Measurements from ENCODE around the gene PECR.
"Not testable (repeated sequence)": the region's sequence is repeated elsewhere in the genome, so short reads cannot be mapped to it uniquely, and the experiment has no call there.

The PECR gene

DNA sequence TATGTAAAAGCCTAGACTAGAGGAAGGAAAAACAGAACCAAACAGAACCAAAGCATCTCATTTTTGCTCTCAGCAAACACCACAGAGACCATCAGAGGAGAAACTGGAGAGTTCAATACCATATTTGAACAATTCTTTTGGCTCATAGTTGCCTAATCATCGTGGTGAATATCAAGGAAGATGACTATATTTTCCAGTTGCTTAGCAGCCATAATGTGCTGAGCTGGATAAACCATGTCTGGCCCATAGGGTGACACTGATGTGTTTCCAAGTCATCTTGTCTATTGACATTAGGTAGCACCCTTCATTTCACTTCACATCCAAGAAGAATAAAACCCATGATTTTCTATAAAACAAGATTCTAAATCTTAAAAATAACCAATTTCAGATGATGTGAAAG lies 21.6 kb upstream of the PECR start:
- no peak for DNase-seq

- no peak for DNase-seq
Measured at GRCh38 chr2:216101109-216101508, 19.5 kb upstream of the PECR start.

DNA sequence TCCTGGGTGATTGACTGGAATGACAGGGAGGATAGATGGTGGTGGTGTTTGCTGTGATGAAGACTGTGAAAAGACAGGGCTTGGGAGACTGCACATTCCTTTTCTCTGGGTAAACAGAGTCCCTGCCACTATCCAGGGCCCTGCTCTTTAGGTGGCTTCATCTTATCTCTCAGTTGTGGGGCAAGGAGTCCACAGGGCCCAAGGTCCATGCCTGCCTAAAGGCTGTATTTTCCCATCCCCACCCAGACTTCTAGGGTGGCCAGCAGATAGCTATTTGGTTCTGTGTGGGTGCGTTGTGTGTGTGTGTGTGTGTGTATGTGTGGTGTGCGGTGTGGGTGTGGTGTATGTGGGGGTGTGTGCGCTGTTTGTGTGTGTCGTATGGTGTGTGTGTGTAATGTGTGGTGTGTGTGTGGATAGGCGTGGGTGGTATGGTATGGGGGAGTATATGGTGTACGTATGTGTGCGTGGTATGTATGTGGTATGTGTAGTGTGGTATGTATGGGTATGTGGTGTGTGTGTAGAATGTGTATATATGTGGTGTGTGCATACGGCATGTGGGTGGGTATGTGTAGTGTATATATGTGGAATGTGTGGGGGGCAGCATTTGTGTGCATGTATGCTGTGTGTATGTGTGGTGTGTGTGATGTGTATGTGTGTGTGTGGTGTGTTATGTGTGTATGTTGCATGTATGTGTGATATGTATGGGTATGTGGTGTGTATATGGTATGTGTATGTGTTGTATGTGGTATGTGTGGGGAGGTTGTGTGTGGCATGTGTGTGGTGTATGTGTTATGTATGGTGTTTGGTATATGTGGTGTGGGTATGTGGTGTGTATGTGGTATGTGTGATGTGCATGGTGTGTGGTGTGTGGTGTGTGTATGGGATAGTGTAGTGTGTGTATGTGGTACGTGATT lies 17.1 kb upstream of the PECR start:
- no peak for DNase-seq

DNA sequence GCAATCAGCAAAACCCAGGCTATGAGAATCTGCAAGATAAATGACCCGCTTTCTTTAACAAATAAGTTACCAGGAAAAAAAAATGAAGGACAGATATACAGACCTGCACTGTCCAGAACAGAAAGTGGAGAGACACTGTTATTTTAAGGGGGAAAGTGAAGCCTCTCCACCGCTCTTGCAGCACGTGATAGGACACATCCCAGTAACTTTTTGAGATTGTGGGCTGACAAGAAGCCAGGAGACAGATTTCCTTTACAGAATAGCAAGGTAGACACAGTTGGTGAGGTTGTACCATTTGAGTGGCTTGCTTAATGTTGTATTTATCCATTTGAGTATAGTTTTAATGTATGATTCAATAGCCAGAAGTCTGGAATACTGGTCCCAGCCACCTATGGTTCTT lies 13.1 kb upstream of the PECR start:
- no peak for DNase-seq

DNA sequence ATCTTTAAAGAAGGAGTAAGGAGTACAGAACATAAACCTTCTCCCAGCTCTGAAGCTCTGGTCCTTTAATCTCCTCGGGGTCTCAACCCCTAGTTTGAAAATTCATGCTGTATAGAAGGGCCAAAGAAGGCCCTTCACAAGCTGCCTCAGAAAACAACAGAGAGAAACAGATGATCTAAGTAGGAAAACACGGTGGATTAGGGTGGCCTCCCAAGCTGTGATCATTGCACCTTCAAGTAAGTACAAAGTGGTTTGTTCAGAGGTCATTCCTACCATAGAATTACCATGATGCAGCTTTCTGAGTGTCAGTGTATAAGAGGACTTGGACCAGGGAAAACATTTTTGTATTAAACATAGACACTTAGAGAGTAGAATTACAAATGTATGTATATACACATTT lies 11.0 kb upstream of the PECR start:
- no peak for DNase-seq

DNA sequence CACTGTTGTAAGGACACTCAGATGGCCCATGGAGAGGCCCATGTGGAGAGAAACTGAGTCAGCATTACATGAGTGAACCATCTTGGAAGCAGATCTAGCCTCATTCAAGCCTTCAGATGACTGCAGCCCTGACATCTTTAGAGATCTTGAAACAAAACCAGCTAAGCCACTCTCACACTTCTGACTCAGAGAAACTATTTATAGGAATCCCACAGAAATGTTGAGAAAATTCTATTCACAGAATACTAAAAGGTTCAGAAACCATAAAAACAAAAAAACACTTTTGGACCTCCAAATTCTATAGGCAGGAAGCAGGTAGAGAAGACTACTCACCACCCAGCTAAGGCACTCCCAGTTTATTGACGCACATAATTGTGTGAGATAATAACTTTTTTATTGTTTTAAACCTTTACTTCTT lies 8.8 kb upstream of the PECR start:
- no peak for DNase-seq

DNA sequence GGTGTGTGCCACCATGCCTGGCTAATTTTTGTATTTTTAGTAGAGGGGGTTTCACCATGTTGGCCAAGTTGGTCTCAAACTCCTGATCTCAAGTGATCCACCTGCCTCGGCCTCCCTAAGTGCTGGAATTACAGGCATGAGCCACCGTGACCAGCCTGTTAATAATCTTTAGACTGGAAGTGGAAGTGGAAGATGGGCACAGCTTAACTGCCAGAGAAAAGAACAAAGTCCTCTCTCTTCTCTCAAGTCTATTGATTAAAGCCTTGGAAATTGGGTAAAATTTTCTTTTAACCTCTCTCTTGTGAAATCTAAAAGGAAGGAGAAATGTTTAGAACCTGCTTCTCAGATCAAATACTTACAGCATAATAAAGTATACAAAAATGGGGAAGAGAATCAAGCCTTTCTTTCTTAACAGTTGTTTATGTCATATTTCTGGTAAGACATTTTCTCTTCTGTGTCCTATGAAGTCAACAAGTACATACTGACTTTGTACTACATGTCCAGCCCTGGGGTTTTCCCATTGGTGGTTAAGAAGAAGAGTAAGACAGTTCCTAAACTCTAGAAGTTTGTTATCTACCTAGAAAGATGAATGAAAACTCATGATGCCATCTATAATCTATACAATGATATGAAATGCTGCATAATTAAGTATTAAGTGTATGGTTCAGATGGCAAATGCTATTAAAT lies 4.7 kb upstream of the PECR start:
- no peak for DNase-seq

DNA sequence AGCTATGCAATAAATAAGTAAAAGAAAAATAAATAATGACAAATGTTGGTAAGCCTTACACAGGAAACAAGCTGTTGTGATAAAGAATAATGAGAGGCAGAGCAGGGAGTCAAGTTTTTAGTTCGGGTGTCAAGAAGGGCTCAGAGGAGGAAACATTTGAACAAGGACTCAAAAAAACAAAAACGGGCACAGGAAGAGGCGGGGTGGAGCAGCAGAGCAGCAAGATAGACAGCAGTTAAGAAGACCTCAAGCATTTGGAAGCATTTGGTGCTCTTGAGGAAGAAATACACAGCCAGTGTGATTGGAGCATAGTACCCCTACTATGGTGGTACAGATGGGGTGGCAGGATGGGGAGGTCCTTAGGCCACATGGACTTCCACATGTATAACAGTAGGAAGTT lies 2.9 kb upstream of the PECR start:
- no peak for DNase-seq

DNA sequence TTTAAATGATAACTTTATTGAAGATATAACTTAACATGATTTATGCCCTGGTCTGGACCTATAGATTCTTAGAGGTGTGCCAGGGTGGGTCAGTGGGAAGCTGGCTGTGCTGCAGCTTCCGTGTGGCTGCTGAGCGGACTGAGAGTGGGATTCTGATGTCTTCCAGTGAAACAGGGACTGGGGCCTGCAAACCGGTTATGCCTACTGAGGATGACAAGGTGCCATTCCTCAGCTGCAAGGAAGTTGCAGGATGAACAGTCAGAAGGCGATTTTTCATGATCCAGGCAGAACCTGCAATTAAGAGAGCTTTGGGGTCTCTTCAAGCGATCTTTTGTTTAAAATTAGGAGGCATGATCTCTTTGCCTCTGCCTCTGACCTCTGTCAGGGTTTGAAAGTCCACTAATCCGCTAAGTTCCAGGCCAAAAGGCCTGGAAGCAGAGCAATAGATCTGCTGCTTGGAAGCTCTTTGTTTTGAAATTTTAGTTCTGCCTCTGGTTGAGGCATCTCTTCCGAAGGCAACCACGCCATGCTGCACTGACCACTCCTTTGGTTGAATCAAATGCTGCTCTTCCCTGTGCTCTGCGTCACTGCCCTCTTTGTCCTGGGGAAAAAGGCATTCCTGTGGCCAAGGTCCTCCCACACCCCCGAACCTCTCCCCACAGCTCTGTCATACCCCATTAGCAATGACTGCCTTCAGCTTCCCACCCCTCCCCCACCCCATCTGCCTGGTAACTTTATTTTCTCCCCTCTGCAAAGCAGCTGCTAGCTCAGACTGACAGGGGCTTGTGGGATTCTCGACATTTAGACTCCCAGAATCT lies 2.1 kb upstream of the PECR start:
- DNase-seq: no peak

- DNase-seq: no peak
Measured at GRCh38 chr2:216082805-216083204, 1.2 kb upstream of the PECR start.

- DNase-seq: no peak
Measured at GRCh38 chr2:216082117-216082711, 605 bp upstream of the PECR start.

- no peak for DNase-seq
Measured at GRCh38 chr2:216081012-216081411, 597 bp downstream of the PECR start.

DNA sequence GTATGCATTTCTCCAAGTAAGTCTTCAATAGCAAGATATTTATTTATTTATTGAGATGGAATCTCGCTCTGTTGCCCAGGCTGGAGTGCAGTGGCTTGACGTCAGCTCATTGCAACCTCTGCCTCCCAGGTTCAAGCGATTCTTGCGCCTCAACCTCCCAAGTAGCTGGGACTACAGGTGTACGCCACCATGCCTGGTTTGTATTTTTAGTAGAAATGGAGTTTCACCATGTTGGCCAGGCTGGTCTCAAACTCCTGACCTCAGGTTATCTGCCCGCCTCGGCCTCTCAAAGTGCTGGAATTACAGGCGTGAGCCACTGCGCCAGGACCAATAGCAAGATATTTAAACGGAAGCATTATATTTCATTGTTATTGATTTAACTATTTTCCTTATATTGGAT lies 1.6 kb downstream of the PECR start:
- DNase-seq: not testable (repeated sequence)

- no peak for DNase-seq
Measured at GRCh38 chr2:216078776-216079175, 2.8 kb downstream of the PECR start.

- DNase-seq: no peak
Measured at GRCh38 chr2:216075510-216076485, 5.8 kb downstream of the PECR start.

DNA sequence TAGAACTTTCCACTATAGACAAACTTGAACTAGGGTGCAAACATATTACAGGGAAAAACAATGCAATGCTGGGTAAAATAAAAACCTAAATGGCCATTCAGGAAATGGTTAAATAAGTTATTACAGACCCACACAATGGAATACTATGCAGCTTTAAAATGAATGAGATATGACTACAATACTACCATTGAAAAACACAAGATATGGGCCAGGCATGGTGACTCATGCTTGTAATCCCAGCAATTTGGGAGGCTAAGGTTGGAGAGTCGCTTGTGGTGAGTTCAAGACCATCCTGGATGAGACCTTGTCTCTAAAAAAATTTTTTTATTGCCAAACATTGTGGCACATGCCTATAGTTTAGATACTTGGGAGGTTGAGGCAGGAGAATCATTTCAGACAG lies 6.8 kb downstream of the PECR start:
- no peak for DNase-seq

GRCh38 chr2:216074380-216074779 lies 7.2 kb downstream of the PECR start:
- no peak for DNase-seq

DNA sequence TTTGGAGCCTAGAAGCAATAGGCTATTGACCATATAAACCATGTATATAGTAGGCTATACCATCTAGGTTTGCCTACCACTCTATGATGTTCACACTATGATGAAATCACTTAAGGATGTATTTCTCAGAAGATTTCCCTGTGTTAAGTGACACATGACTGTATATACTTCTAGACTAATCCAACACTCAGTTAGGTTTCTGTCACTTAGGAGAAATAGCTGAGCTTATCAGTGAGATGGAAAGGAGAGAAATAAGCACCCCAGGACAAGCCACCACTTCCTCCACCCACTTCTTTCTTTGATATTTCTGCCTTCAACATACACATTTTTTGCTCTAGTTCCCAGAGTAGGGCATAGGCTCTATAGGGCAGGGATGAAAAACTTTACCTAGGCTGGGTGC lies 7.8 kb downstream of the PECR start:
- no peak for DNase-seq

GRCh38 chr2:216072473-216072872 lies 9.1 kb downstream of the PECR start:
- no peak for DNase-seq

- no peak for DNase-seq
Measured at GRCh38 chr2:216071111-216071851, 10.3 kb downstream of the PECR start.

- DNase-seq: no peak
Measured at GRCh38 chr2:216070195-216070594, 11.4 kb downstream of the PECR start.
